HG03439 (cell line): ENCODE results near the gene RIT2.

Experiments
- ATAC-seq: cut with Tn5 transposase; IDR thresholded peaks from one replicate; pipeline ENCODE4 v1.9.1; 2021; ENCODE audit warnings: mild to moderate bottlenecking, moderate library complexity; ENCODE audit not compliant: unreplicated experiment

The RIT2 gene

DNA sequence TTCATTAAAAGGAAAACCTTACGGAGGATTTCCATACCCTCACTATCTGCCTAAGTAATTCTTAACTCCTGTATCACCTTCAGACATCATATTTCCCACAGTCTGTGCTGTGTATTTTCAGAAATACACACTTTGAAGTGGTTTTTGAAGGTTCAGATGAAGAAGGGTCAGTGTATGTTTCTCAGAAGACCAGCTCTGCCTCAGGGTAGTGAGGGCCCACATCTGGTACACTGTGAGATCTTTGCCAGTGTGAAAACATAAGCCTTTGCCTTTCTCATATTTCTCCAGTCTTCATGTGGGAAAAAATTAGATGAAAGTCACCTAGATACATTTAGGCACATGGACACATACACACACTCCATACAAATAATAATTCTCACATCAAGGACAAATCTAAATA is 408.4 kb downstream of the RIT2 start:
- ATAC-seq: no peak

DNA sequence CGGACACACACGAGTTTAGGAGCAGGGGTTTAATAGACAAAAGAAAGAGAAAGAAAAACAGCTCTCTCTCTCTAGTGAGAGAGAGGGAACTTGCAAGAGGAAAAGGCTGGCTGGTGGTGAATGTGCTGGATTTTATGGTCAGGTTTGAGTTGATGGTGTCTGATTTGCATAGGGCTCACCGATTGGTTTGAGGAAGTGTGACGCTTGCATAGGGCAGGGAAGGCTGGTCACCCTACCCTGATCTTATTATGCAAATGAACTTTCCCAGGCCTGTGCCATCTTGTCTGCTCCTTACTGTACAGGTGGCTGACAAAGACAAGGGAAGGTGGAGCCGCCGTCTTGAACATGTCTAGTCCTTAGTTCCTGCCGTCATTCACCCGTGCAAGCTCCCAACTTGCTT is 408.9 kb downstream of the RIT2 start:
- ATAC-seq: no peak

DNA sequence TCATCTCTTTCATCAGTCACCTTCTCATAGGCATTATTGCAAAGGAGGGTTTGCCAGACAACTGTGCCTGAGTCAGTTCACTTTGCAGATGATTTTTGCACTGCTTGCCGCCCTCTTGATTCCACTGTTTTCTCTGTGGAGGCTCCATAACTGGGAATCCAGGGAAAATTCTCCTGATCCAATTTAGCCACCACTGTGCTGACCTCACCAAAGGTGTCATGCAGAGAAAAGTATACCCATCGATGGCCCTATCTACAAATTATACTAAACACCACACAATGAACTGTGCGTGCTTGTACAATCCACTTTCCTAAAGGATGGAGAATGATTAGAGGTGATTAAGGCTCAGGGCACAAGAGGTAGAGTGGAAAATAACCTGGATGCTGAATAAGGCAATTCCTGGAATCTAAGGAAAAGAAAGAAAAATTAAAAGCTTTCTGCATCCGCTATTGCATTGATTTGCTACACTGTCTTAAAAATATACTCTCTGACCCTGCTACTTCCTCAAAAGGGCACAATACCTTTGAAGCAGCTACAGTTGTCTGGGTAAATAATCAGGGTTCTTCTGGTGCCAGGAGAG is 409.4 kb downstream of the RIT2 start:
- no peak for ATAC-seq
